MM.1S (cell line): ENCODE data around the gene PIK3R6.

Experiments
- DNase-seq: peaks from one replicate; pipeline ENCODE4 v3.0.0-alpha.2; 2015
- H2AFZ ChIP-seq: fragments of 300-600 bp; sonication (generic); 2 replicates; pipeline ENCODE4 v1.6.0; 2016; ENCODE audit warnings: antibody characterized with exemption, low read length
- H3F3A ChIP-seq: fragments of 300-600 bp; sonication (generic); 2 replicates; pipeline ENCODE4 v1.6.1; 2016; ENCODE audit warnings: mild to moderate bottlenecking, antibody characterized with exemption, low read length, moderate library complexity, mixed read lengths; ENCODE audit not compliant: insufficient read depth
- H3K27ac ChIP-seq: fragments of 300-600 bp; sonication (generic); 2 replicates; pipeline ENCODE4 v1.5.1; 2016; ENCODE audit warnings: mild to moderate bottlenecking, low read length
- H3K27me3 ChIP-seq: fragments of 300-600 bp; sonication (generic); replicated peaks from 2 replicates; pipeline ENCODE4 v1.6.0; 2016; ENCODE audit warnings: low read length; ENCODE audit not compliant: insufficient read depth
- H3K36me3 ChIP-seq: fragments of 300-600 bp; sonication (generic); replicated peaks from 2 replicates; pipeline ENCODE4 v1.6.1; 2016; ENCODE audit warnings: mild to moderate bottlenecking, low read length, mixed read lengths; ENCODE audit not compliant: insufficient read depth
- H3K4me1 ChIP-seq: fragments of 300-600 bp; sonication (generic); 2 replicates; pipeline ENCODE4 v1.6.1; 2016; ENCODE audit warnings: low read length, mixed read lengths
- H3K4me2 ChIP-seq: fragments of 300-600 bp; sonication (generic); 2 replicates; pipeline ENCODE4 v1.6.0; 2016; ENCODE audit warnings: low read depth, low read length
- H3K4me3 ChIP-seq: fragments of 300-600 bp; sonication (generic); 2 replicates; pipeline ENCODE4 v1.5.1; 2016; ENCODE audit warnings: low read length, mixed read lengths
- H3K79me2 ChIP-seq: fragments of 300-600 bp; sonication (generic); 2 replicates; pipeline ENCODE4 v1.6.1; 2016; ENCODE audit warnings: mixed run types, low read length, mixed read lengths
- H3K9ac ChIP-seq: fragments of 300-600 bp; sonication (generic); 2 replicates; pipeline ENCODE4 v1.6.1; 2016; ENCODE audit warnings: low read length, mixed read lengths
- H3K9me2 ChIP-seq: fragments of 300-600 bp; sonication (generic); replicated peaks from 2 replicates; pipeline ENCODE4 v1.6.1; 2016; ENCODE audit warnings: mild to moderate bottlenecking, low read length, mixed read lengths; ENCODE audit not compliant: insufficient read depth
- H3K9me3 ChIP-seq: fragments of 300-600 bp; sonication (generic); replicated peaks from 2 replicates; pipeline ENCODE4 v1.6.1; 2016; ENCODE audit warnings: mild to moderate bottlenecking, low read length, mixed read lengths; ENCODE audit not compliant: insufficient read depth
- H4K20me1 ChIP-seq: fragments of 300-600 bp; sonication (generic); 2 replicates; pipeline ENCODE4 v1.6.1; 2016; ENCODE audit warnings: mild to moderate bottlenecking, low read length, moderate library complexity, mixed read lengths; ENCODE audit not compliant: insufficient read depth
- EZH2 ChIP-seq: fragments of 300-600 bp; sonication (generic); optimal IDR thresholded peaks from 2 replicates; pipeline ENCODE3; 2017; ENCODE audit warnings: low read depth, mild to moderate bottlenecking, antibody characterized with exemption, low read length, mixed read lengths
- EZH2phosphoT487 ChIP-seq: fragments of 300-600 bp; sonication (generic); IDR thresholded peaks from 2 replicates; pipeline ENCODE4 v1.6.1; 2018; ENCODE audit warnings: antibody characterized with exemption, low read length
- TF ChIP-seq, protein P1 (sequence below): fragments of 300-600 bp; sonication (generic); IDR thresholded peaks from 2 replicates; pipeline ENCODE4 v1.5.1; 2016; ENCODE audit warnings: antibody characterized with exemption, low read length, mixed read lengths

Gene PIK3R6

DNA sequence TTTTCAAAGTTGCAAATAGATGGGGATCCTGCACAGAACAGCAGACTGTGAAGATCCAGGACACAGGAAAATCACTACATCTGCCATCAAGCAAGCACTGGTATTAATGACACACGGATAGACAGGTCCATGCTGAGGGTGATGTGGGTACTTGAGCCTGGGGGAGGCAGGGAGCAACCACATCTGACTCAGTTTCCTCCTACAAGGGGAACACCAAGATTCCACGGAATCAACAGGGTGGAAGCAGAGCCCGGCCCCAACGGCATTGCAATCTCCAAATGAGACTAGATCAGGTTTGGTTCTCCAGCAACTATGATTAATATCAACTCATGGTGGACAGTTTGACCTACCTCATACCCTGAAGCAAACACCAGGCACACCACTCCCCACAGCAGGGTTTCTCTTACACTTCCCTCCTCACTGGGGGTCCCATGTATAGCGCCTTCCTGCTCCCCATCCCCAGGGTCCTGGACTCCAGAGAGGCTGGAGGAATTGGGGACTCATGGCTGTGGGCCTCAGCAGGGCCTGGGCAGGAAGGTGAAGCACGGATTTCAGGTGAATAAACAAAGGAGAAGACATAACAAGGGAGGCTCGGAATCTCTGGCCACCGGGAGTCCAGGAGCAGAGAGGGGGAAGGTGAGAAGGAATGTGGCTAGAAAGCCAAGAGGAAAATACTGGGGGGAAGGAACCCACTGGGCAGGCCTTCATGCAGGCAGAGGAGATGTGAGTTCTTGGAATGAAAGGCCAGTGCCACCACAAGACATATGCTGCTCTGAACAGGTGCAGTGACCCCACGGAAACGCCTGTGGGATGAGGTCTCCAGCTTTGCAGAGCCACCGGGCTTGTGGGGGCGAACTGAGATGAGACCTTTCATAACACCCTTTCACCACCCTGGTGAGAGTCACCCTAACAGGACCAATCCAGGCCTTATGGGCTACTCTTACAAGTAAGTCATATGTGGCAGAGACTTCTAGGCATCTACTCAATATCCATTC is 29.5 kb upstream of the PIK3R6 start:
- Histone ChIP-seq H3K79me2 (no peaks in the 10 kb centered on the region), H4K20me1 (no peaks in the 10 kb centered on the region), H3K27me3 (no peaks in the 10 kb centered on the region), H3K9me2 (no peaks in the 10 kb centered on the region), H3K4me1 (peaks cover 7% of the 10 kb centered on the region), H3K27ac (no peak overlapping the region), H3K36me3 (no peaks in the 10 kb centered on the region), H3K9me3 (no peaks in the 10 kb centered on the region), H3K4me2 (no peak overlapping the region), H3K9ac (no peak overlapping the region), H2AFZ (no peak overlapping the region), H3F3A (no peaks in the 10 kb centered on the region), H3K4me3 (no peak overlapping the region)
- TF ChIP-seq, protein P1, sequence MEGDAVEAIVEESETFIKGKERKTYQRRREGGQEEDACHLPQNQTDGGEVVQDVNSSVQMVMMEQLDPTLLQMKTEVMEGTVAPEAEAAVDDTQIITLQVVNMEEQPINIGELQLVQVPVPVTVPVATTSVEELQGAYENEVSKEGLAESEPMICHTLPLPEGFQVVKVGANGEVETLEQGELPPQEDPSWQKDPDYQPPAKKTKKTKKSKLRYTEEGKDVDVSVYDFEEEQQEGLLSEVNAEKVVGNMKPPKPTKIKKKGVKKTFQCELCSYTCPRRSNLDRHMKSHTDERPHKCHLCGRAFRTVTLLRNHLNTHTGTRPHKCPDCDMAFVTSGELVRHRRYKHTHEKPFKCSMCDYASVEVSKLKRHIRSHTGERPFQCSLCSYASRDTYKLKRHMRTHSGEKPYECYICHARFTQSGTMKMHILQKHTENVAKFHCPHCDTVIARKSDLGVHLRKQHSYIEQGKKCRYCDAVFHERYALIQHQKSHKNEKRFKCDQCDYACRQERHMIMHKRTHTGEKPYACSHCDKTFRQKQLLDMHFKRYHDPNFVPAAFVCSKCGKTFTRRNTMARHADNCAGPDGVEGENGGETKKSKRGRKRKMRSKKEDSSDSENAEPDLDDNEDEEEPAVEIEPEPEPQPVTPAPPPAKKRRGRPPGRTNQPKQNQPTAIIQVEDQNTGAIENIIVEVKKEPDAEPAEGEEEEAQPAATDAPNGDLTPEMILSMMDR = no peak
- TF ChIP-seq EZH2 = no peak
- TF ChIP-seq EZH2phosphoT487 = no peak
- no peak for DNase-seq

DNA sequence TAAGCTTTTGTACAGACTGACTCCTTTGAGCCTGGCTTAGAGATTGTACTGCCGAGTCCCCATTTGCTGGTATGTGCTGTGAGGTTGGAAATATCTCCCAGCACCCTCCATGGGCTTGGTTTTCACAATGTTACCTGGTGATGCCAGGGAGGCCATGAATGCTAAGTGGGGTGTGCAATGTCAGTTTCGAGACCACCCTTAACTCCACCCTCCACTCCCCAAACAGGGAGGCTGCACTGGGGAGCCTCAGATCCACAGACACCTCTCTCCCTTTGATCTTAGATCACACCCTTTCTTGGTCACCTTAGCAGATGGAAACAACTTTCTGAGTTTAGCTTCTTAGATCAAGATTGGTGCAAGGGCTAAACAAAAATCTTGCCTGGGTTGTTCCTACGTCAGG is 28.6 kb upstream of the PIK3R6 start:
- H3K4me3 ChIP-seq = no peak overlapping the region
- no peak for DNase-seq
- TF ChIP-seq EZH2 = no peak
- TF ChIP-seq, protein P1 = no peak
- TF ChIP-seq EZH2phosphoT487 = no peak
- no peak overlapping the region for H3K27ac ChIP-seq
- no peaks in the 10 kb centered on the region for H3K27me3 ChIP-seq
- peaks cover 9% of the 10 kb centered on the region for H3K4me1 ChIP-seq
- no peaks in the 10 kb centered on the region for H3K79me2 ChIP-seq
- no peaks in the 10 kb centered on the region for H3K9me3 ChIP-seq
- no peaks in the 10 kb centered on the region for H3K36me3 ChIP-seq
- no peak overlapping the region for H3K9ac ChIP-seq
- H3K9me2 ChIP-seq = no peaks in the 10 kb centered on the region
- no peaks in the 10 kb centered on the region for H3F3A ChIP-seq
- H4K20me1 ChIP-seq = no peaks in the 10 kb centered on the region
- H3K4me2 ChIP-seq = no peak overlapping the region
- H2AFZ ChIP-seq = no peak overlapping the region

DNA sequence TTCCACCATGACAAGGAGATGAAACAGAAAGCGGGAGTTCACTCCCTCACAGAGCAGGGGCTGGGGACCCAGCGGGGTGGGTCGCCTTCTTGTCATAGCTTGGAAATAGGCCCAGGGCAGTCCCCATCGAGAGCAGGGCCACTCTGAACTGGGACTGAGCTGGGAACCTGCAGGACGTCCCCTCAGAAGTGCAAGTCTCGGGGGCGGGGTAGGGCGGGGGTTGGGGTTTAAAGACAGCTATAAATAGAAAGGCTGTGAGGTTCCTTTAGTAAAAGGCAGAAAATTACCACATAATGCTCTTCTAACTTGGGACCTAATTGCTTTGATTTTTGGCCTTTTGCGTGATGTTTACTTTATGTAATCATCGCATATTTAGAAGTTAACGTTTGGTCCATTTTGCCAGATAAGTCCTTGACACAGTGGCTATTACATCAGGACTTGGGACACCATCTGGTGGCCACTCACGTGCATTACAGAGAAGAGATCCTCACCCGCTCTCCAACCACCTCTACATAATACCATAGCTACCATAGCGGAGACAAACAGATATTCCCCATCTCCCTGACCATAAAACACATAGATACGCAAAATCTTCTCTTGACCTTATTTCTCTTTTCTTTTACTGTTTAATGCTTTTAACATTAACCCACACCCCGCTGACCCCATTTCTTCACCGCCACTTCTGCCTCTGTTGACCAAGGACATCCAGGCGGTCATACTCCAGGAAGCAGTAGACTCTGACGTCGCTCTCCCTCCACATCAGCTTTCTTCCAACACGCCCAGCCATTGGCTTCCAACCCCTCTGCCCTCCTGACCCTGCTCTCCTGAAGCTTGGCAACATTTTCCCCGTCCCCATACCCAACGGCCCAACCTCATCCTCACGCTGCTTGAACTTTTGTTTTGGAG is 27.5 kb upstream of the PIK3R6 start:
- TF ChIP-seq, protein P1 = peak; percentile 79
- TF ChIP-seq EZH2 (no peak), EZH2phosphoT487 (no peak)
- Histone ChIP-seq H4K20me1 (no peaks in the 10 kb centered on the region), H3K4me2 (peak overlapping the region; percentile 63; the same call in 1 of the 2 replicates), H2AFZ (peak overlapping the region; percentile 40; the same call in 1 of the 2 replicates), H3F3A (no peaks in the 10 kb centered on the region), H3K9me2 (no peaks in the 10 kb centered on the region), H3K4me1 (peaks cover 9% of the 10 kb centered on the region), H3K27me3 (no peaks in the 10 kb centered on the region), H3K9me3 (no peaks in the 10 kb centered on the region), H3K79me2 (no peaks in the 10 kb centered on the region), H3K36me3 (no peaks in the 10 kb centered on the region), H3K27ac (no peak overlapping the region), H3K4me3 (peak overlapping the region; percentile 49), H3K9ac (no peak overlapping the region)
- DNase-seq = peak; percentile 63
